Right cardiac atrium (tissue), 5 donors: ENCODE data around the gene SPRY4. TPM values are rescaled to one million over a fixed set of nuclear protein-coding genes. Genes with fewer than 3 reads are reported as not detected.
"Not testable (repeated sequence)": the region's sequence is repeated elsewhere in the genome, so short reads cannot be mapped to it uniquely, and the experiment has no call there.

Source experiments
- ATAC-seq, 2 donors: fragments of 200-7000 bp; cut with Tn5 transposase; one replicate each; pipeline versions ENCODE4 v1.8.0 to v1.9.1; 2020; ENCODE audit warnings: moderate library complexity in 2 of 2, mild to moderate bottlenecking in 1 of 2
- DNase-seq, 3 donors: peaks; one replicate each; pipeline ENCODE4 v3.0.0-alpha.2; 2020
- H3K27ac ChIP-seq: one replicate; pipeline ENCODE4 v1.5.1; 2013; ENCODE audit warnings: mild to moderate bottlenecking, low read length, control low read depth, moderate library complexity
- H3K27me3 ChIP-seq: one replicate; pipeline ENCODE4 v1.6.1; 2013; ENCODE audit not compliant: control insufficient read depth, insufficient read depth
- H3K4me1 ChIP-seq: one replicate; pipeline ENCODE4 v1.6.1; 2013; ENCODE audit warnings: low read length; ENCODE audit not compliant: control insufficient read depth, insufficient read depth
- H3K4me3 ChIP-seq: one replicate; pipeline ENCODE4 v1.5.1; 2013; ENCODE audit warnings: low read length, control low read depth
- H3K9me3 ChIP-seq: one replicate; pipeline ENCODE4 v1.6.1; 2013; ENCODE audit warnings: low read length; ENCODE audit not compliant: control insufficient read depth
- WGBS: extraction: QIAGEN DNeasy Blood & Tissue Kit; methylation state at CpG from one replicate; pipeline ENCODE4 v1.1.7; 2013; 5-methylcytosine and 5-hydroxymethylcytosine counted together
- intact Hi-C, 4 donors: fragments of 100-400 bp; cut with DNase I; formaldehyde crosslinking; loops; one replicate each; pipeline versions ENCODE4 v1.11.0 to v1.14.0; 2022 to 2023
- polyA plus RNA-seq: library from polyadenylated mRNA; stranded (reverse); fragments of 200-250 nt; gene quantifications from one replicate; pipeline ENCODE4 v1.2.3, GENCODE V29; 2013
- total RNA-seq, 4 donors: library from RNA; stranded (reverse); fragmentation: NEBNext Ultra II Directional; extraction: Animal tissue kit (Norgen Biotek cat#: 25700); gene quantifications; one replicate each; pipeline ENCODE4 v1.2.1, GENCODE V29; 2021
- donor health status: healthy with polysubstance abuse.
- donor health status: DM: no; HTN: yes; CAD: no.
- donor health status: DM: no; HTN: no; CAD: no.
- donor health status: DM: no; HTN: yes; CAD: no; lungs with severe emphysema.
- donor health status: DM: yes; HTN: yes; CAD: no.

The SPRY4 gene
- total and polyA plus RNA-seq, 5 donors, result 8.1 to 18.3 (median 9.3) TPM

GRCh38 chr5:142281966-142282365 lies 42.9 kb downstream of the SPRY4 start:
- Histone ChIP-seq H3K9me3 (no peaks in the 10 kb centered on the region), H3K4me3 (no peak overlapping the region), H3K27ac (no peak overlapping the region), H3K4me1 (peaks cover 6% of the 10 kb centered on the region), H3K27me3 (no peaks in the 10 kb centered on the region)
- no peak for DNase-seq
- 88% methylated on average over 6 of the region's 6 CpGs for WGBS
- intact Hi-C loops, result no loop called here
- ATAC-seq, result no peak

GRCh38 chr5:142281008-142281367 lies 43.8 kb downstream of the SPRY4 start:
- intact Hi-C loops, result no loop called here
- peak; percentile 25 to 41 for ATAC-seq
- peak; percentile 44 to 83 (median 73) for DNase-seq
- Histone ChIP-seq H3K4me3 (no peak overlapping the region), H3K27me3 (no peaks in the 10 kb centered on the region), H3K9me3 (no peaks in the 10 kb centered on the region), H3K27ac (peak overlapping the region; percentile 77), H3K4me1 (peaks cover 6% of the 10 kb centered on the region)
- 57% methylated on average over 6 of the region's 6 CpGs for WGBS

GRCh38 chr5:142280066-142281007 lies 44.5 kb downstream of the SPRY4 start:
- WGBS, result 40% methylated on average over 17 of the region's 17 CpGs
- intact Hi-C loops, result no loop called here
- Histone ChIP-seq H3K4me1 (peaks cover 6% of the 10 kb centered on the region), H3K4me3 (no peak overlapping the region), H3K27me3 (no peaks in the 10 kb centered on the region), H3K9me3 (no peaks in the 10 kb centered on the region), H3K27ac (peak overlapping the region; percentile 77)
- ATAC-seq, result peak; percentile 95
- peak; percentile 88 to 94 (median 91) for DNase-seq

GRCh38 chr5:142278627-142279026 lies 46.2 kb downstream of the SPRY4 start:
- peaks cover 6% of the 10 kb centered on the region for H3K4me1 ChIP-seq
- no peak overlapping the region for H3K27ac ChIP-seq
- intact Hi-C loops, result no loop called here
- no peak overlapping the region for H3K4me3 ChIP-seq
- WGBS, result 100% methylated on average over 1 of the region's 1 CpG
- no peak for DNase-seq
- no peaks in the 10 kb centered on the region for H3K9me3 ChIP-seq
- no peak for ATAC-seq
- no peaks in the 10 kb centered on the region for H3K27me3 ChIP-seq

- Histone ChIP-seq H3K27ac (no peak overlapping the region), H3K4me3 (no peak overlapping the region), H3K4me1 (peaks cover 6% of the 10 kb centered on the region), H3K27me3 (no peaks in the 10 kb centered on the region), H3K9me3 (no peaks in the 10 kb centered on the region)
- no peak for DNase-seq
- no peak for ATAC-seq
- intact Hi-C loops, result no loop called here
- 91% methylated on average over 3 of the region's 3 CpGs for WGBS
Measured at GRCh38 chr5:142277796-142278195, 47.0 kb downstream of the SPRY4 start.

GRCh38 chr5:142276517-142276916 lies 48.3 kb downstream of the SPRY4 start:
- Histone ChIP-seq H3K9me3 (no peaks in the 10 kb centered on the region), H3K4me1 (peaks cover 6% of the 10 kb centered on the region), H3K27me3 (no peaks in the 10 kb centered on the region), H3K27ac (no peak overlapping the region), H3K4me3 (no peak overlapping the region)
- 79% methylated on average over 6 of the region's 6 CpGs for WGBS
- ATAC-seq (no peak), DNase-seq (no peak)
- intact Hi-C loops, result no loop called here

- Histone ChIP-seq H3K27me3 (no peaks in the 10 kb centered on the region), H3K9me3 (no peaks in the 10 kb centered on the region), H3K4me1 (peaks cover 2% of the 10 kb centered on the region), H3K27ac (no peak overlapping the region), H3K4me3 (no peak overlapping the region)
- no peak for ATAC-seq
- intact Hi-C loops, result no loop called here
- DNase-seq, result no peak
- 57% methylated on average over 3 of the region's 3 CpGs for WGBS
Measured at GRCh38 chr5:142275496-142275895, 49.3 kb downstream of the SPRY4 start.

- 94% methylated on average over 5 of the region's 5 CpGs for WGBS
Measured at GRCh38 chr5:142272596-142272995, 52.2 kb downstream of the SPRY4 start.

GRCh38 chr5:142264084-142264483 lies 60.7 kb downstream of the SPRY4 start:
- H3K27me3 ChIP-seq, H3K27ac ChIP-seq, H3K4me3 ChIP-seq, DNase-seq, ATAC-seq, H3K4me1 ChIP-seq, intact Hi-C loops, H3K9me3 ChIP-seq: not testable (repeated sequence)
- WGBS, result 94% methylated on average over 4 of the region's 4 CpGs

More at GRCh38 chr5:142272596-142272995, 52.2 kb downstream of the SPRY4 start:
- H3K4me3 ChIP-seq, H3K27me3 ChIP-seq, ATAC-seq, H3K9me3 ChIP-seq, H3K4me1 ChIP-seq, H3K27ac ChIP-seq, intact Hi-C loops, DNase-seq: not testable (repeated sequence)

GRCh38 chr5:142263346-142263745 lies 61.5 kb downstream of the SPRY4 start:
- ATAC-seq (no peak), DNase-seq (no peak)
- no peak overlapping the region for H3K27ac ChIP-seq
- H3K4me1 ChIP-seq, result no peaks in the 10 kb centered on the region
- no peaks in the 10 kb centered on the region for H3K9me3 ChIP-seq
- intact Hi-C loops, result no loop called here
- H3K27me3 ChIP-seq, result no peaks in the 10 kb centered on the region
- no peak overlapping the region for H3K4me3 ChIP-seq
- WGBS, result 59% methylated on average over 3 of the region's 3 CpGs

- H3K4me3 ChIP-seq, result no peak overlapping the region
- H3K4me1 ChIP-seq, result no peaks in the 10 kb centered on the region
- intact Hi-C loops, result no loop called here
- ATAC-seq, result no peak
- no peak for DNase-seq
- no peaks in the 10 kb centered on the region for H3K9me3 ChIP-seq
- H3K27me3 ChIP-seq, result no peaks in the 10 kb centered on the region
- WGBS, result 95% methylated on average over 6 of the region's 6 CpGs
- H3K27ac ChIP-seq, result no peak overlapping the region
Measured at GRCh38 chr5:142262683-142263082, 62.1 kb downstream of the SPRY4 start.
